GM12801 (cell line): ENCODE results near the gene NACAD.

Experiments used
- TF ChIP-seq, protein P1 (sequence below): IDR thresholded peaks from one replicate; pipeline ENCODE4 v1.5.1; 2011; ENCODE audit warnings: control low read depth; ENCODE audit not compliant: insufficient read length; ENCODE audit errors: extremely low read depth

The NACAD gene

DNA sequence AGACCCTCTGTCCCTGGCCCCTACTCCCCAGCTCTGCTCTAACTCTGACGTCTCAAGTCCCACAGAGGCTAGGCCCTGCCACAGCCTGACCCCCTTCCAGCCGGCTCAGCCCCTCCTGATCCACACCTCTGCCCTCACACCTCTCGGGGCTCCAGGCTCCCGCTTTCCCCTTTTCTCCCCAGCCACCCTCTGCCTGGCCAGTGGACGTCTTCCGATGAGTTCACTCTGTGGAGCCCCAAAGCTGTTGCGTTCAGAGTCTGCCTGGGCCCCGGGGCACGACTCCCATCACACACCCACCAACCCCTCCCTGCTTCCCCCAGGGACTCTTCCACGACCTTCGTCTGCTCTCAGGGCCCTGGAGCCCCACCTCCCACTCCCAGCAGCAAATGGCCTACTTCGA, 41.1 kb upstream of the NACAD start:
- TF ChIP-seq, protein P1, sequence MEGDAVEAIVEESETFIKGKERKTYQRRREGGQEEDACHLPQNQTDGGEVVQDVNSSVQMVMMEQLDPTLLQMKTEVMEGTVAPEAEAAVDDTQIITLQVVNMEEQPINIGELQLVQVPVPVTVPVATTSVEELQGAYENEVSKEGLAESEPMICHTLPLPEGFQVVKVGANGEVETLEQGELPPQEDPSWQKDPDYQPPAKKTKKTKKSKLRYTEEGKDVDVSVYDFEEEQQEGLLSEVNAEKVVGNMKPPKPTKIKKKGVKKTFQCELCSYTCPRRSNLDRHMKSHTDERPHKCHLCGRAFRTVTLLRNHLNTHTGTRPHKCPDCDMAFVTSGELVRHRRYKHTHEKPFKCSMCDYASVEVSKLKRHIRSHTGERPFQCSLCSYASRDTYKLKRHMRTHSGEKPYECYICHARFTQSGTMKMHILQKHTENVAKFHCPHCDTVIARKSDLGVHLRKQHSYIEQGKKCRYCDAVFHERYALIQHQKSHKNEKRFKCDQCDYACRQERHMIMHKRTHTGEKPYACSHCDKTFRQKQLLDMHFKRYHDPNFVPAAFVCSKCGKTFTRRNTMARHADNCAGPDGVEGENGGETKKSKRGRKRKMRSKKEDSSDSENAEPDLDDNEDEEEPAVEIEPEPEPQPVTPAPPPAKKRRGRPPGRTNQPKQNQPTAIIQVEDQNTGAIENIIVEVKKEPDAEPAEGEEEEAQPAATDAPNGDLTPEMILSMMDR, result no peak

DNA sequence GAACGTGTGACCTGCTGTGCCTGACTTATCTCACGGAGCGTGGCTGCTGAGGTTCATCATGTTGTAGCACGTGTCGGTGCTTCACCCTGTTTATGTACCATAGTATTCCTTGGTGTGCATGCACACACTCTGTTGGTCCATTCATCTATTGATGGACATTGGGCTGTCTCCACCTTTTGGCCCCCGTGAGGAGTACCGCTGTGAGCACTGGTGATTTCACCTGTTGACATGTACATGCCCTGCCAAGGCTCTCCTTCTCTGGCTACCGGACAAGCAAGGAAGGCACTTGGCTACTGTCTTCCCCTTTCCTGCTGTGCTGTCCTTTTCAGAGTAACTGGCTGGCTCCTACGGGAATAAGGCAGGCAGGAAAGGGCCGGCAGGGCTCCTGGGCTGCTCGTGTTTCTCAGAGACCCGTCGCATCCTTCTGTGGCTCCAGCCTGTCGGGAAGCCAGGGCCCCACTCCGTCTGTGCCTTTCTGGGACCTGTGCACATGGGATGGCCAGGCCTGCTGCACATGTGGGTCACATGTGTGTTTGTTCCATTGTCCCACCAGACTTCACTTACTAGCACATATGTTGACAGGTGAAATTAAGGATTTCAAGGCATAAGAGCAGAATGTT, 40.5 kb upstream of the NACAD start:
- TF ChIP-seq, protein P1, result no peak

DNA sequence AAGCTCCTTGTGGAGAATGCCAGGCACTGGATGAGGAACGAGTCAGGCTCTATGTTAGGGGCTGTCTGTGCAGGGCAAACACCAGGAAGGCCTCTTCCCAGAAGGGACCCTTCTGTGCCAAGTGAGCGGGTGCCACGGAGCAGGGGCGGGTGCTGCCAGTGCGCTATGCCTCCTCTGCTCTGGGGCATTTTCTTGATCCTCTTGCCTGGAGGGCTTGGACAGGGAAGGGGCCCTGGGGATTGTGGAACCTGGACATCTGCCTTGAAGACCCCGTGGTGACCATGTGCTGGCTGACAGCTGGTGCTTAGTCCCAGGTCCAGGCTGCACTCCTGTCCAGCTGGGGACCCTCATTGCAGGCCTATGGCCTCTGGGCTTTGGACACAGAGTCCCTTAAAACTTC, 38.2 kb upstream of the NACAD start:
- TF ChIP-seq, protein P1, result no peak

- TF ChIP-seq, protein P1, result no peak
These were observed 37.4 kb upstream of the NACAD start for GRCh38 chr7:45126201-45126600.

DNA sequence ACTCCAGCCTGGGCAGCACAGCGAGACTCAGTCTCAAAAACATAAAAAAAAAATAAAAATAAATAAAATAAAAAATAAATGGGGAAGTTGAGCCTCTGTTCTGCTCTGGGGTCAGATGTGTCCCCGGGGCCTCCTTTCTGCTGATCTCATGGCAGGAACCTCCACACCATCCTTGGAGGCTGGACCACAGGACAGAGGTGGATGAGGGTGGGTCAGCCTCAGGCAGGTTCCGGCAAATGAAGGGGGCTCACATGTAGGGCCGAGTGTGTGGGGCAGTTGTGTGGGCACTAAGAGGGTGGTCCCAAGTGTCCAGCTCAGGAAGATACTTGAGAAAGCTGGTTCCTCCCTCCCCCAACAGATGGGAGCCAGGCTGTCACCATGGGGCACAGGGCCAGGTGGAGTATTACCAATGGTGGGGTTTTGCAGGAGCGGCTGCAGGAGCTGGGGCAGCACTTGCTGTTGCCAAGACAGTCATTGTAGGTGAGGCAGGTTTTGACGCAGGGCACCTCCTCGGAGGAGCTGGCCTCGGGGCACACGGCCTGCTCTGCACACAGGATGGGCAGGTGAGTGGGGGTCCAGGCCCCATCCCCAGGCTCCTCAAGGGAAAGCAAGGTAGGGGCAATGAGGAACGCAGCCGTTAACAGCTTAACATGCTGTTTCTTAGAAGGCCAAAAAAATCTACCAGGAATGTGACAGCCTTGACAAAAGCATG, 36.6 kb upstream of the NACAD start:
- TF ChIP-seq, protein P1, result no peak

GRCh38 chr7:45123913-45124710, 35.3 kb upstream of the NACAD start:
- TF ChIP-seq, protein P1, result no peak
